DND-41 (cell line): ENCODE measurements around the gene RNU6-1.

Experiments
- ATAC-seq: fragments of 200-7000 bp; cut with Tn5 transposase; 3 replicates; pipeline ENCODE4 v1.9.1; 2021; ENCODE audit warnings: low read depth; ENCODE audit not compliant: insufficient read depth
- DNase-seq: peaks from one replicate; pipeline ENCODE4 v3.0.0-alpha.2; 2020
- H2AFZ ChIP-seq: 2 replicates; pipeline ENCODE4 v1.6.0; 2012; ENCODE audit warnings: low read depth, low read length
- H3K27ac ChIP-seq: 2 replicates; pipeline ENCODE4 v1.5.1; 2012; ENCODE audit warnings: low read length, inconsistent platforms
- H3K27me3 ChIP-seq: fragments of 200-600 bp; sonication (generic); 2 replicates; pipeline ENCODE4 v1.6.0; 2012; ENCODE audit warnings: low read length, mild to moderate bottlenecking, inconsistent platforms; ENCODE audit not compliant: insufficient read depth, poor library complexity
- H3K36me3 ChIP-seq: 2 replicates; pipeline ENCODE4 v1.5.1; 2012; ENCODE audit warnings: low read length, inconsistent platforms; ENCODE audit not compliant: insufficient read depth
- H3K4me1 ChIP-seq: 2 replicates; pipeline ENCODE4 v1.5.1; 2012; ENCODE audit warnings: mild to moderate bottlenecking, low read length; ENCODE audit not compliant: insufficient read depth
- H3K4me2 ChIP-seq: 2 replicates; pipeline ENCODE4 v1.6.0; 2012; ENCODE audit warnings: mild to moderate bottlenecking, moderate library complexity, low read length, inconsistent platforms; ENCODE audit not compliant: insufficient read depth
- H3K4me3 ChIP-seq, 2 experiments: fragments of 200-600 bp in 1 of 2; shearing (Covaris generic) in 1 of 2; 2 replicates each; pipeline ENCODE4 v1.5.1; 2012 to 2016; ENCODE audit warnings: inconsistent platforms in 2 of 2, low read length in 2 of 2, mild to moderate bottlenecking in 2 of 2, low read depth in 1 of 2, moderate library complexity in 1 of 2
- H3K79me2 ChIP-seq: 2 replicates; pipeline ENCODE4 v1.6.0; 2012; ENCODE audit warnings: low read length, inconsistent platforms; ENCODE audit not compliant: insufficient read depth
- H3K9ac ChIP-seq: 2 replicates; pipeline ENCODE4 v1.6.0; 2012; ENCODE audit warnings: low read depth, mild to moderate bottlenecking, inconsistent platforms, low read length, moderate library complexity
- H3K9me3 ChIP-seq: 2 replicates; pipeline ENCODE4 v1.5.1; 2012; ENCODE audit warnings: low read length, moderate library complexity, mild to moderate bottlenecking, inconsistent platforms; ENCODE audit not compliant: insufficient read depth, severe bottlenecking
- H4K20me1 ChIP-seq: 2 replicates; pipeline ENCODE4 v1.6.0; 2012; ENCODE audit warnings: low read length; ENCODE audit not compliant: insufficient read depth
- CTCF ChIP-seq: IDR thresholded peaks from 2 replicates; pipeline ENCODE4 v1.5.1; 2012; ENCODE audit warnings: borderline replicate concordance, low read length, moderate library complexity, mild to moderate bottlenecking; ENCODE audit not compliant: poor library complexity, severe bottlenecking; ENCODE audit errors: extremely low read depth
- EZH2 ChIP-seq: IDR thresholded peaks from 3 replicates; pipeline ENCODE4 v1.6.1; 2012; ENCODE audit warnings: borderline replicate concordance, low read depth, mild to moderate bottlenecking, moderate library complexity, low read length, inconsistent platforms; ENCODE audit not compliant: severe bottlenecking

RNU6-1 gene

GRCh38 chr15:67879440-67880129, 39.7 kb upstream of the RNU6-1 start:
- DNase-seq = no peak

GRCh38 chr15:67878712-67879206, 38.9 kb upstream of the RNU6-1 start:
- no peak overlapping the region for H3K4me2 ChIP-seq
- no peak overlapping the region for H3K4me3 ChIP-seq
- H2AFZ ChIP-seq = no peak overlapping the region
- H3K27me3 ChIP-seq = no peaks in the 10 kb centered on the region
- no peaks in the 10 kb centered on the region for H3K36me3 ChIP-seq
- H3K9me3 ChIP-seq = no peaks in the 10 kb centered on the region
- peaks cover 28% of the 10 kb centered on the region for H3K4me1 ChIP-seq
- H3K9ac ChIP-seq = no peak overlapping the region
- DNase-seq = no peak
- TF ChIP-seq CTCF (no peak), EZH2 (no peak)
- no peak overlapping the region for H3K27ac ChIP-seq
- ATAC-seq = no peak
- no peaks in the 10 kb centered on the region for H3K79me2 ChIP-seq
- no peaks in the 10 kb centered on the region for H4K20me1 ChIP-seq

More at GRCh38 chr15:67879440-67880129, 39.7 kb upstream of the RNU6-1 start:
- Histone ChIP-seq H4K20me1 (no peaks in the 10 kb centered on the region), H3K9me3 (no peaks in the 10 kb centered on the region), H3K4me2 (no peak overlapping the region), H3K27ac (no peak overlapping the region), H3K4me3 (no peak overlapping the region), H3K36me3 (no peaks in the 10 kb centered on the region), H3K27me3 (no peaks in the 10 kb centered on the region), H3K9ac (no peak overlapping the region), H2AFZ (no peak overlapping the region), H3K79me2 (no peaks in the 10 kb centered on the region), H3K4me1 (peaks cover 35% of the 10 kb centered on the region)
- no peak for TF ChIP-seq CTCF
- no peak for TF ChIP-seq EZH2
- no peak for ATAC-seq

- H3K4me3 ChIP-seq = no peak overlapping the region
- H2AFZ ChIP-seq = no peak overlapping the region
- ATAC-seq = no peak
- peaks cover 9% of the 10 kb centered on the region for H3K9me3 ChIP-seq
- no peak overlapping the region for H3K4me2 ChIP-seq
- H3K36me3 ChIP-seq = no peaks in the 10 kb centered on the region
- no peaks in the 10 kb centered on the region for H3K79me2 ChIP-seq
- H3K9ac ChIP-seq = no peak overlapping the region
- no peaks in the 10 kb centered on the region for H3K4me1 ChIP-seq
- DNase-seq = no peak
- no peak for TF ChIP-seq EZH2
- TF ChIP-seq CTCF = no peak
- no peaks in the 10 kb centered on the region for H3K27me3 ChIP-seq
- H3K27ac ChIP-seq = no peak overlapping the region
- H4K20me1 ChIP-seq = no peaks in the 10 kb centered on the region
Measured at GRCh38 chr15:67873777-67874176, 33.9 kb upstream of the RNU6-1 start.
